K562 (cell line): ENCODE results near the gene HIP1R. TPM values are rescaled to one million over a fixed set of nuclear protein-coding genes. Genes with fewer than 3 reads are reported as not detected.

ENCODE experiments used
- ATAC-seq: fragments of 200-7000 bp; cut with Tn5 transposase; 3 replicates; pipeline ENCODE4 v1.9.1; 2020; ENCODE audit warnings: moderate library complexity
- BruUV-seq: library from RNA; stranded (reverse); fragments of 400-500 nt; replicated peaks from 2 replicates; lab custom pipeline; 2021; lab: Mats Ljungman, UMichigan
- CTCF ChIA-PET: fragments of 300-600 bp; formaldehyde crosslinking; extraction: SDS; loops from one replicate; lab custom pipeline; 2021; ENCODE audit warnings: low intra/inter-chr PET ratio; lab: Yijun Ruan, JAX
- POLR2A ChIA-PET: fragments of 300-600, 350-650 bp; sonication (Branson Sonifier 250); formaldehyde crosslinking; extraction: SDS; loops from one replicate; lab custom pipeline; 2021; ENCODE audit warnings: antibody characterized with exemption, inconsistent platforms; lab: Yijun Ruan, JAX
- DNase-seq, 4 experiments: peaks; one replicate each; pipeline versions ENCODE4 v3.0.0 to v3.0.0-alpha.2; 2011 to 2018; ENCODE audit warnings: low spot score in 3 of 4, mixed read lengths in 3 of 4; ENCODE audit errors: extremely low read depth in 1 of 4
- FAIRE-seq: peaks from 2 replicates; lab custom pipeline; 2011; peaks lifted over from hg19 to GRCh38; lab: Jason Lieb, UNC
- H2AFZ ChIP-seq: 2 replicates; pipeline ENCODE4 v1.6.0; 2011; ENCODE audit warnings: low read depth, low read length, control low read depth, inconsistent platforms
- H3K27ac ChIP-seq: fragments of 200-600 bp; 3 replicates; pipeline ENCODE4 v1.8.0; 2011; ENCODE audit warnings: low read depth, mild to moderate bottlenecking, control low read depth, inconsistent platforms, low read length, moderate library complexity, mixed read lengths; ENCODE audit errors: extremely low read depth
- H3K27me3 ChIP-seq, 2 experiments: fragments of 300-600 bp in 1 of 2; 2 replicates in 1 of 2; 3 replicates in 1 of 2; pipeline versions ENCODE4 v1.6.0 to v1.8.0; 2011; ENCODE audit warnings: inconsistent platforms in 2 of 2, low read length in 2 of 2, mild to moderate bottlenecking in 1 of 2, mixed read lengths in 1 of 2, moderate library complexity in 1 of 2; ENCODE audit not compliant: control insufficient read depth in 2 of 2, insufficient read depth in 2 of 2
- H3K36me3 ChIP-seq: fragments of 300-600 bp; 3 replicates; pipeline ENCODE4 v1.8.0; 2011; ENCODE audit warnings: mild to moderate bottlenecking, low read length, inconsistent platforms; ENCODE audit not compliant: control insufficient read depth, insufficient read depth
- H3K4me1 ChIP-seq, 2 experiments: fragments of 200-600 bp in 1 of 2; replicated peaks in 1 of 2; 2 replicates in 1 of 2; 3 replicates in 1 of 2; pipeline versions ENCODE4 v1.5.1 to v1.8.0; 2011; ENCODE audit warnings: inconsistent platforms in 2 of 2, low read length in 2 of 2, mild to moderate bottlenecking in 1 of 2, mixed read lengths in 1 of 2, moderate library complexity in 1 of 2; ENCODE audit not compliant: control insufficient read depth in 2 of 2, insufficient read depth in 2 of 2
- H3K4me2 ChIP-seq: 2 replicates; pipeline ENCODE4 v1.6.1; 2011; ENCODE audit warnings: low read length, control low read depth, inconsistent platforms, mixed read lengths; ENCODE audit not compliant: insufficient read depth
- H3K4me3 ChIP-seq: fragments of 200-600 bp; sonication (generic), shearing (Covaris generic); 2 replicates; pipeline ENCODE4 v1.5.1; 2016; ENCODE audit warnings: control low read depth, inconsistent platforms
- H3K79me2 ChIP-seq: fragments of 200-600 bp; 3 replicates; pipeline ENCODE4 v1.8.0; 2011; ENCODE audit warnings: low read length, inconsistent platforms; ENCODE audit not compliant: control insufficient read depth, insufficient read depth
- H3K9ac ChIP-seq, 2 experiments: 2 replicates each; pipeline versions ENCODE4 v1.6.0 to v1.6.1; 2011; ENCODE audit warnings: low read depth in 2 of 2, low read length in 2 of 2, control low read depth in 1 of 2, inconsistent platforms in 1 of 2, mild to moderate bottlenecking in 1 of 2, mixed read lengths in 1 of 2; ENCODE audit not compliant: insufficient read depth in 1 of 2
- H3K9me1 ChIP-seq: one replicate; pipeline ENCODE4 v1.6.0; 2011; ENCODE audit warnings: inconsistent platforms, mild to moderate bottlenecking, low read length, moderate library complexity; ENCODE audit not compliant: control insufficient read depth, insufficient read depth
- H3K9me3 ChIP-seq: replicated peaks from 2 replicates; pipeline ENCODE4 v1.5.1; 2011; ENCODE audit warnings: low read depth, low read length, inconsistent platforms; ENCODE audit not compliant: control insufficient read depth, insufficient read depth
- H4K20me1 ChIP-seq: replicated peaks from 2 replicates; pipeline ENCODE4 v1.6.1; 2011; ENCODE audit warnings: low read length, inconsistent platforms, mixed read lengths; ENCODE audit not compliant: control insufficient read depth, insufficient read depth
- ATF1 ChIP-seq, 2 experiments: fragments of 450-650 bp in 1 of 2; IDR thresholded peaks; 2 replicates each; pipeline ENCODE4 v1.6.1; 2016; ENCODE audit warnings: missing compliant biosample characterization in 1 of 2, missing genetic modification characterization in 1 of 2
- CBFA2T2 ChIP-seq: fragments of 450-650 bp; conservative IDR thresholded peaks from 2 replicates; pipeline ENCODE4 v1.6.1; 2017; ENCODE audit warnings: mild to moderate bottlenecking
- FOXM1 ChIP-seq, 2 experiments: fragments of 450-650 bp in 1 of 2; sonication (generic) in 1 of 2; formaldehyde crosslinking in 1 of 2; IDR thresholded peaks; 2 replicates each; pipeline versions ENCODE4 v1.6.1 to v1.9.0; 2017 to 2022; ENCODE audit warnings: low read depth in 2 of 2, mild to moderate bottlenecking in 2 of 2, missing genetic modification reagents in 1 of 2, moderate library complexity in 1 of 2
- GATAD2A ChIP-seq: fragments of 450-650 bp; IDR thresholded peaks from 2 replicates; pipeline ENCODE4 v1.6.1; 2017
- KDM1A ChIP-seq, 2 experiments: fragments of 450-650 bp; IDR thresholded peaks; 2 replicates each; pipeline ENCODE4 v1.6.1; 2016; ENCODE audit warnings: mild to moderate bottlenecking in 2 of 2
- MYNN ChIP-seq, 2 experiments: sonication (generic); formaldehyde crosslinking in 1 of 2; IDR thresholded peaks; 2 replicates each; pipeline versions ENCODE4 v1.5.0 to v1.6.1; 2016 to 2020; ENCODE audit warnings: antibody characterized with exemption in 1 of 2, missing genetic modification reagents in 1 of 2
- PHTF2 ChIP-seq: fragments of 250-450 bp; sonication (Bioruptor Pico); IDR thresholded peaks from 2 replicates; pipeline ENCODE4 v1.5.0; 2021; ENCODE audit warnings: mild to moderate bottlenecking
- POLR3G ChIP-seq: IDR thresholded peaks from 2 replicates; pipeline ENCODE4 v1.6.1; 2011; ENCODE audit not compliant: insufficient read length, insufficient replicate concordance; ENCODE audit errors: extremely low read depth
- SMARCC2 ChIP-seq: fragments of 450-650 bp; IDR thresholded peaks from 2 replicates; pipeline ENCODE4 v1.6.1; 2017; ENCODE audit warnings: antibody characterized with exemption, moderate library complexity, mild to moderate bottlenecking, low read depth
- SMARCE1 ChIP-seq: fragments of 450-650 bp; IDR thresholded peaks from 2 replicates; pipeline ENCODE4 v1.7.1; 2016; ENCODE audit warnings: mild to moderate bottlenecking
- TBP ChIP-seq: optimal IDR thresholded peaks from 2 replicates; pipeline ENCODE3; 2011; ENCODE audit warnings: low read depth, low read length, improper control_type of control experiment
- VEZF1 ChIP-seq: fragments of 200-800 bp; sonication (Bioruptor generic); IDR thresholded peaks from 2 replicates; pipeline ENCODE4 v1.6.1; 2017; ENCODE audit warnings: missing genetic modification characterization, missing compliant biosample characterization
- WGBS: fragments of 100-300 bp; shearing (Covaris generic); methylation state at CpG from one replicate; pipeline ENCODE4 v1.1.6; 2016; ENCODE audit warnings: low coverage, mixed read lengths; ENCODE audit not compliant: insufficient coverage; ENCODE audit errors: missing lambda C conversion rate; 5-methylcytosine and 5-hydroxymethylcytosine counted together
- in situ Hi-C: fragments of 300-500 bp; cut with MboI; formaldehyde crosslinking; loops from 4 replicates; pipeline ENCODE4 v1.15.0; 2018; ENCODE audit warnings: inconsistent platforms, mixed read lengths
- intact Hi-C: fragments of 100-400 bp; cut with micrococcal nuclease; formaldehyde crosslinking; loops from 2 replicates; pipeline ENCODE4 v1.14.2; 2022
- polyA plus RNA-seq, 8 experiments: library from polyadenylated mRNA; depleted of rRNA in 4 of 8; stranded (reverse) in 5 of 8; unstranded in 3 of 8; fragments of >200 nt; fragmentation: Nextera tagmentation in 2 of 8; fragmentation: Illumina TruSeq in 1 of 8; extraction: Ambion mirVana in 2 of 8; extraction: Trizol in 1 of 8; gene quantifications; 2 replicates each; pipeline versions ENCODE4 v1.2.1 to v1.2.3, GENCODE V29; 2011 to 2014; ENCODE audit warnings: inconsistent platforms in 1 of 8, missing spikeins in 1 of 8
- total RNA-seq, 7 experiments: library from RNA; depleted of rRNA in 6 of 7; stranded (reverse); fragments of >200 nt in 6 of 7; fragmentation: Illumina TruSeq in 2 of 7; extraction: Trizol in 2 of 7; gene quantifications; 2 replicates each; pipeline versions ENCODE4 v1.2.1 to v1.2.3, GENCODE V29; 2011 to 2021; ENCODE audit warnings: low replicate concordance in 1 of 7
- TF ChIP-seq, protein P1 (sequence below): fragments of 250-450 bp; sonication (Bioruptor Pico); IDR thresholded peaks from 2 replicates; pipeline ENCODE4 v1.8.0; 2021; ENCODE audit warnings: borderline replicate concordance, mild to moderate bottlenecking, moderate library complexity; ENCODE audit not compliant: poor library complexity, severe bottlenecking
- TF ChIP-seq, protein P2 (sequence below): conservative IDR thresholded peaks from 2 replicates; pipeline ENCODE4 v1.6.1; 2011; ENCODE audit warnings: low read depth, mild to moderate bottlenecking, low read length; ENCODE audit not compliant: control insufficient read depth
- TF ChIP-seq, protein P3 (sequence below): IDR thresholded peaks from 3 replicates; pipeline ENCODE4 v1.6.1; 2011; ENCODE audit warnings: borderline replicate concordance, mild to moderate bottlenecking; ENCODE audit not compliant: insufficient read length, insufficient read depth

The HIP1R gene
- total and polyA plus RNA-seq, 9 of the 15 experiments (the other 6 are each of a cell fraction or from before 2014, with no cell fraction given): 0.15 to 31.0 (median 14.2) TPM

- Histone ChIP-seq H3K27ac (peak overlapping the region; percentile 50; the same call in 1 of the 3 replicates), H3K9me3 (no peaks in the 10 kb centered on the region), H4K20me1 (0 out of 2 replicates have a peak, but pooled peaks cover 10% of the 10 kb centered on the region), H3K9me1 (no peaks in the 10 kb centered on the region), H3K4me1 (peaks cover 21 to 30% of the 10 kb centered on the region in 2 experiments), H3K27me3 (no peaks in the 10 kb centered on the region), H2AFZ (peak overlapping the region; percentile 63), H3K9ac (peak overlapping the region; percentile 56 to 92), H3K36me3 (peaks cover 2% of the 10 kb centered on the region; the same call in 2 of the 3 replicates), H3K4me3 (peak overlapping the region; percentile 60), H3K79me2 (peaks cover 19% of the 10 kb centered on the region), H3K4me2 (peak overlapping the region; percentile 83)
- ChIA-PET CTCF (interaction anchor here (0.6 to 0.8 kb wide), 2 partner anchors 13 to 43 kb away, joined by 3 to 6 read pairs; no protein-coding TSS in a partner anchor), POLR2A (interaction anchor here (0.6 to 1.5 kb wide), 8 partner anchors 17 to 760 kb away, joined by 3 to 4 read pairs (median 3); partner anchors contain the start of genes MPHOSPH9 and MTRFR)
- ATAC-seq: peak; percentile 65
- DNase-seq: peak; percentile 52 to 71 (median 60)
- 2% methylated on average over 39 of the region's 42 CpGs for WGBS
- peak; percentile 48 for FAIRE-seq
- in situ Hi-C loops (no loop called here), intact Hi-C loops (no loop called here)
- BruUV-seq: no TSS peak
- TF ChIP-seq, protein P1, sequence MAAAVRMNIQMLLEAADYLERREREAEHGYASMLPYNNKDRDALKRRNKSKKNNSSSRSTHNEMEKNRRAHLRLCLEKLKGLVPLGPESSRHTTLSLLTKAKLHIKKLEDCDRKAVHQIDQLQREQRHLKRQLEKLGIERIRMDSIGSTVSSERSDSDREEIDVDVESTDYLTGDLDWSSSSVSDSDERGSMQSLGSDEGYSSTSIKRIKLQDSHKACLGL: no peak
- TF ChIP-seq MYNN (IDR thresholded peaks at IDR 0.05) (0 out of 2 replicates have a peak, but pooled peaks have one; percentile 29), MYNN (CRISPR knock-in tag; IDR thresholded peaks at IDR 0.05) (no peak), VEZF1 (CRISPR knock-in tag) (peak; percentile 57), FOXM1 (IDR thresholded peaks at IDR 0.05; ENCODE audit: low read depth) (no peak), FOXM1 (CRISPR knock-in tag; IDR thresholded peaks at IDR 0.05; ENCODE audit: low read depth) (no peak), KDM1A (IDR thresholded peaks at IDR 0.05) (0 out of 4 replicates have a peak, but pooled peaks of 1 of the 2 experiments have one; percentile 26), GATAD2A (no peak), SMARCC2 (0 out of 2 replicates have a peak, but pooled peaks have one; percentile 21), ATF1 (CRISPR knock-in tag; IDR thresholded peaks at IDR 0.05) (no peak), ATF1 (tag; IDR thresholded peaks at IDR 0.05) (peak; percentile 22; the same call in 1 of the 2 replicates), SMARCE1 (0 out of 2 replicates have a peak, but pooled peaks have one; percentile 37), CBFA2T2 (no peak), TBP (no peak), PHTF2 (CRISPR knock-in tag) (no peak), POLR3G (no peak)
- TF ChIP-seq, protein P2, sequence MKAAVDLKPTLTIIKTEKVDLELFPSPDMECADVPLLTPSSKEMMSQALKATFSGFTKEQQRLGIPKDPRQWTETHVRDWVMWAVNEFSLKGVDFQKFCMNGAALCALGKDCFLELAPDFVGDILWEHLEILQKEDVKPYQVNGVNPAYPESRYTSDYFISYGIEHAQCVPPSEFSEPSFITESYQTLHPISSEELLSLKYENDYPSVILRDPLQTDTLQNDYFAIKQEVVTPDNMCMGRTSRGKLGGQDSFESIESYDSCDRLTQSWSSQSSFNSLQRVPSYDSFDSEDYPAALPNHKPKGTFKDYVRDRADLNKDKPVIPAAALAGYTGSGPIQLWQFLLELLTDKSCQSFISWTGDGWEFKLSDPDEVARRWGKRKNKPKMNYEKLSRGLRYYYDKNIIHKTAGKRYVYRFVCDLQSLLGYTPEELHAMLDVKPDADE: 0 out of 2 replicates have a peak, but pooled peaks have one; percentile 26
- TF ChIP-seq, protein P3, sequence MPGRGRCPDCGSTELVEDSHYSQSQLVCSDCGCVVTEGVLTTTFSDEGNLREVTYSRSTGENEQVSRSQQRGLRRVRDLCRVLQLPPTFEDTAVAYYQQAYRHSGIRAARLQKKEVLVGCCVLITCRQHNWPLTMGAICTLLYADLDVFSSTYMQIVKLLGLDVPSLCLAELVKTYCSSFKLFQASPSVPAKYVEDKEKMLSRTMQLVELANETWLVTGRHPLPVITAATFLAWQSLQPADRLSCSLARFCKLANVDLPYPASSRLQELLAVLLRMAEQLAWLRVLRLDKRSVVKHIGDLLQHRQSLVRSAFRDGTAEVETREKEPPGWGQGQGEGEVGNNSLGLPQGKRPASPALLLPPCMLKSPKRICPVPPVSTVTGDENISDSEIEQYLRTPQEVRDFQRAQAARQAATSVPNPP: no peak
Measured at GRCh38 chr12:122836027-122836921, 1.0 kb downstream of the HIP1R start.
